ENCODE measurements around the gene FLT1.

Gene FLT1

GRCh38 chr13:28337166-28338005, 157.5 kb downstream of the FLT1 start:
- DNase-seq, result no peak

GRCh38 chr13:28336193-28336657, 158.7 kb downstream of the FLT1 start:
- no peak for DNase-seq

- no peak for DNase-seq
Measured at GRCh38 chr13:28333204-28333881, 161.6 kb downstream of the FLT1 start.

GRCh38 chr13:28329395-28330158, 165.4 kb downstream of the FLT1 start:
- DNase-seq, result no peak

- DNase-seq, result no peak
Measured at GRCh38 chr13:28328271-28328607, 166.7 kb downstream of the FLT1 start.

GRCh38 chr13:28327373-28328270, 167.3 kb downstream of the FLT1 start:
- DNase-seq, result no peak

GRCh38 chr13:28326056-28326455, 168.9 kb downstream of the FLT1 start:
- DNase-seq, result no peak

GRCh38 chr13:28325022-28325421, 169.9 kb downstream of the FLT1 start:
- DNase-seq, result no peak

- DNase-seq, result peak; percentile 72
Measured at GRCh38 chr13:28324181-28324789, 170.6 kb downstream of the FLT1 start.

GRCh38 chr13:28322256-28322905, 172.5 kb downstream of the FLT1 start:
- no peak for DNase-seq

GRCh38 chr13:28321756-28322155, 173.2 kb downstream of the FLT1 start:
- no peak for DNase-seq

GRCh38 chr13:28320884-28321574, 173.9 kb downstream of the FLT1 start:
- DNase-seq, result no peak

GRCh38 chr13:28320209-28320608, 174.7 kb downstream of the FLT1 start:
- no peak for DNase-seq

- no peak for DNase-seq
Measured at GRCh38 chr13:28319528-28319927, 175.4 kb downstream of the FLT1 start.

GRCh38 chr13:28318496-28318895, 176.4 kb downstream of the FLT1 start:
- DNase-seq, result no peak

GRCh38 chr13:28316836-28317235, 178.1 kb downstream of the FLT1 start:
- no peak for DNase-seq

- DNase-seq, result no peak
Measured at GRCh38 chr13:28316129-28316528, 178.8 kb downstream of the FLT1 start.

GRCh38 chr13:28314879-28315278, 180.0 kb downstream of the FLT1 start:
- no peak for DNase-seq

- DNase-seq, result peak; percentile 35
Measured at GRCh38 chr13:28313579-28313978, 181.3 kb downstream of the FLT1 start.

GRCh38 chr13:28306325-28306724, 188.6 kb downstream of the FLT1 start:
- no peak for DNase-seq

- no peak for DNase-seq
Measured at GRCh38 chr13:28301839-28302238, 193.1 kb downstream of the FLT1 start.
